ENCODE results near the gene GPR35.
A peak's percentile ranks its signal among the peaks of the same experiment; 100 is the strongest.

GPR35 gene

DNA sequence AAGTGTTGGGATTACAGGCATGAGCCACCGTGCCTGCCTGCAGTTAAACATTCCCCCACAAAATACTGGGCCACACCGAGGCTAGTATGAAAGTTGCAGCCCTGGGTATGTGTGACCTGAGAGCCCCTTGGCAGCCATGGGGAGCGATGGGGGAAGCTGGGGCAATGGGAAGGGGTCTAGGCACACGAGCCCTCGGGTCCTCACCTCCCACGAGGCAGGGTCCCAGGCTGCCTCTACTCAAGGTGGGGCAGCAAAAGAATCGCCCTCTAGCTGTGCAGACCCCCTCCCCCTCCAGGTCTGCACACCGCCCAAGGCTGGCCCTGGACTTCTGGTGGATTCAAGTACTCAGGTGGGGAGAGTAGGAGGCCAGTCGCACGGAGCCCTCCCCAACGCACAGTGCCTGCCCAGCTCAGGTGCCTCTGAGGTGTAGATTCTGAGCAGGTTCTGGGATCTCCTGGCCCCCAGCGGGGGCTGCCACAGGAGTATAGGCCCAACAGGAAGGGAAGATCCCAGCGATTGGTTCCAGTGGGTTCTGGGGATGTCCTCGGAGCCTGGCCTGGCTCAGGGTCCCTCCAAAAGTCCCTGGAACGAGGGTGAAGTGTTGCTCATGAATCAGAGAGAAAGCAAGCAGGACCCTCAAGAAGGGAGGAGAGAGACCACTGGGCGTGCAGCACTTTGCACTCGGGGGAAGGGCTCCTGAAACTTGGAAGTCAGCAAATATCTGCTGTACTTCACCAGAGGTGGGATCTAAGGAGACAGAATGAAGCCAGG lies 2.6 kb downstream of the GPR35 start:
- H3K36me3 ChIP-seq (ENCODE audit: low read depth): no peaks in the 10 kb centered on the region
- no peaks in the 10 kb centered on the region for H3K9me3 ChIP-seq (ENCODE audit: severe bottlenecking)
- TF ChIP-seq, protein P1, sequence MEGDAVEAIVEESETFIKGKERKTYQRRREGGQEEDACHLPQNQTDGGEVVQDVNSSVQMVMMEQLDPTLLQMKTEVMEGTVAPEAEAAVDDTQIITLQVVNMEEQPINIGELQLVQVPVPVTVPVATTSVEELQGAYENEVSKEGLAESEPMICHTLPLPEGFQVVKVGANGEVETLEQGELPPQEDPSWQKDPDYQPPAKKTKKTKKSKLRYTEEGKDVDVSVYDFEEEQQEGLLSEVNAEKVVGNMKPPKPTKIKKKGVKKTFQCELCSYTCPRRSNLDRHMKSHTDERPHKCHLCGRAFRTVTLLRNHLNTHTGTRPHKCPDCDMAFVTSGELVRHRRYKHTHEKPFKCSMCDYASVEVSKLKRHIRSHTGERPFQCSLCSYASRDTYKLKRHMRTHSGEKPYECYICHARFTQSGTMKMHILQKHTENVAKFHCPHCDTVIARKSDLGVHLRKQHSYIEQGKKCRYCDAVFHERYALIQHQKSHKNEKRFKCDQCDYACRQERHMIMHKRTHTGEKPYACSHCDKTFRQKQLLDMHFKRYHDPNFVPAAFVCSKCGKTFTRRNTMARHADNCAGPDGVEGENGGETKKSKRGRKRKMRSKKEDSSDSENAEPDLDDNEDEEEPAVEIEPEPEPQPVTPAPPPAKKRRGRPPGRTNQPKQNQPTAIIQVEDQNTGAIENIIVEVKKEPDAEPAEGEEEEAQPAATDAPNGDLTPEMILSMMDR (IDR thresholded peaks at IDR 0.05; ENCODE audit: poor library complexity, severe bottlenecking): no peak
- no peaks in the 10 kb centered on the region for H3K27me3 ChIP-seq (ENCODE audit: insufficient read depth, poor library complexity, severe bottlenecking)
- no peaks in the 10 kb centered on the region for H3K4me1 ChIP-seq (ENCODE audit: insufficient read depth, poor library complexity, severe bottlenecking)
- no peak overlapping the region for H3K4me3 ChIP-seq (ENCODE audit: severe bottlenecking)
- ATAC-seq (ENCODE audit: low read depth) (no peak; the same call in 2 of the 3 replicates), DNase-seq (ENCODE audit: low spot score) (peak; percentile 30)
- H3K27ac ChIP-seq (ENCODE audit: poor library complexity, severe bottlenecking): no peak overlapping the region

DNA sequence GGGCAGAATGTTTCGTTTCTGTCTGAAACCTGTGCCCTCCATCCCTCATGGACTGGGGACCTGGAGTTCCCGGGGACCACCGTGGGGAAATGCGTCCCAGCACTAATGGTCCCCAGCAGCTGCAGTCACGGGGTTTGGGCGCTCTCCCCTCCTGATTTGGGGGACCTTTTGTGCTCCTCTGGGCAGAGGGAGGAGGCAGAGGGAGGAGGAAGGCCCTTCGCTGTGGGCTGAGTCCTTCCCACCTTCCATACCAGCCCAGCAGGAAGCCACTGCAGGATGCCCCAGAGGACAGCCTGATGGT lies 3.2 kb downstream of the GPR35 start:
- DNase-seq (ENCODE audit: low spot score) (no peak), ATAC-seq (ENCODE audit: low read depth) (no peak)
- H3K27me3 ChIP-seq (ENCODE audit: insufficient read depth, poor library complexity, severe bottlenecking): no peaks in the 10 kb centered on the region
- no peak overlapping the region for H3K27ac ChIP-seq (ENCODE audit: poor library complexity, severe bottlenecking)
- peaks cover 2% of the 10 kb centered on the region for H3K9me3 ChIP-seq (ENCODE audit: severe bottlenecking)
- TF ChIP-seq, protein P1 (IDR thresholded peaks at IDR 0.05; ENCODE audit: poor library complexity, severe bottlenecking): no peak
- no peaks in the 10 kb centered on the region for H3K36me3 ChIP-seq (ENCODE audit: low read depth)
- H3K4me3 ChIP-seq (ENCODE audit: severe bottlenecking): no peak overlapping the region
- H3K4me1 ChIP-seq (ENCODE audit: insufficient read depth, poor library complexity, severe bottlenecking): no peaks in the 10 kb centered on the region

GRCh38 chr2:240628808-240629618 lies 3.7 kb downstream of the GPR35 start:
- DNase-seq (ENCODE audit: low spot score) (no peak), ATAC-seq (ENCODE audit: low read depth) (no peak; the same call in 2 of the 3 replicates)
- Histone ChIP-seq H3K4me1 (ENCODE audit: insufficient read depth, poor library complexity, severe bottlenecking) (no peaks in the 10 kb centered on the region), H3K36me3 (ENCODE audit: low read depth) (no peaks in the 10 kb centered on the region), H3K27ac (ENCODE audit: poor library complexity, severe bottlenecking) (no peak overlapping the region), H3K27me3 (ENCODE audit: insufficient read depth, poor library complexity, severe bottlenecking) (no peaks in the 10 kb centered on the region), H3K4me3 (ENCODE audit: severe bottlenecking) (no peak overlapping the region), H3K9me3 (ENCODE audit: severe bottlenecking) (peaks cover 7% of the 10 kb centered on the region)
- TF ChIP-seq, protein P1 (IDR thresholded peaks at IDR 0.05; ENCODE audit: poor library complexity, severe bottlenecking): no peak

DNA sequence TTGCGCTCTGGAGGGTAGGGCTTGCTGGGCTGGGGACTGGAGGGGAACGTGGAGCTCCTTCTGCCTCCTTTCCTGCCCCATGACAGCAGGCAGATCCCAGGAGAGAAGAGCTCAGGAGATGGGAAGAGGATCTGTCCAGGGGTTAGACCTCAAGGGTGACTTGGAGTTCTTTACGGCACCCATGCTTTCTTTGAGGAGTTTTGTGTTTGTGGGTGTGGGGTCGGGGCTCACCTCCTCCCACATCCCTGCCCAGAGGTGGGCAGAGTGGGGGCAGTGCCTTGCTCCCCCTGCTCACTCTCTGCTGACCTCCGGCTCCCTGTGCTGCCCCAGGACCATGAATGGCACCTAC lies 4.3 kb downstream of the GPR35 start:
- TF ChIP-seq, protein P1 (IDR thresholded peaks at IDR 0.05; ENCODE audit: poor library complexity, severe bottlenecking): no peak
- peaks cover 8% of the 10 kb centered on the region for H3K9me3 ChIP-seq (ENCODE audit: severe bottlenecking)
- no peaks in the 10 kb centered on the region for H3K27me3 ChIP-seq (ENCODE audit: insufficient read depth, poor library complexity, severe bottlenecking)
- no peak for ATAC-seq (ENCODE audit: low read depth)
- DNase-seq (ENCODE audit: low spot score): no peak
- no peak overlapping the region for H3K27ac ChIP-seq (ENCODE audit: poor library complexity, severe bottlenecking)
- no peaks in the 10 kb centered on the region for H3K4me1 ChIP-seq (ENCODE audit: insufficient read depth, poor library complexity, severe bottlenecking)
- no peaks in the 10 kb centered on the region for H3K36me3 ChIP-seq (ENCODE audit: low read depth)
- H3K4me3 ChIP-seq (ENCODE audit: severe bottlenecking): no peak overlapping the region

Data from RWPE2 (cell line).